ENCODE measurements around the gene ZNF808. TPM values are rescaled to one million over a fixed set of nuclear protein-coding genes. Genes with fewer than 3 reads are reported as not detected.

ZNF808 gene
- total and polyA plus RNA-seq, 9 of the 15 experiments (the other 6 are each of a cell fraction or from before 2014, with no cell fraction given) = 3.1 to 20.1 (median 10.9) TPM

DNA sequence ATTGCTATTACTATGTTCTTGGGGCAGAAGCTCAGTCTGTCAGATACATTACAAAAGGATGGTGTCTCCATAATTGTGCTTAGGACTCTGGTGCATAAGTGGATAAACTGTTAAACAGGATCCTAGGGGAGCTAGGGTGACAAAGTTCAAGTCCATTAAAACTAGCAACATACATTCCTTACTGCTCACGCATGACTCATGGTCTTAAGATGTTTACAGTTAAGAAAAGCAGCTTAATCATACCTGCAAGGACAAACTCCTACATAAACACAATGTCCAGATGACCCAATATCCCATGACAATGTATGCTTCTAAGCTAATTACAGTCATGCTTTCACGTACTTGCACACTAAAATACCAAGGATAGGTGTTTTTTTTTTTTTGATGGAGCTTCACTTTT lies 39.1 kb downstream of the ZNF808 start (continued):
- TF ChIP-seq, protein P1, sequence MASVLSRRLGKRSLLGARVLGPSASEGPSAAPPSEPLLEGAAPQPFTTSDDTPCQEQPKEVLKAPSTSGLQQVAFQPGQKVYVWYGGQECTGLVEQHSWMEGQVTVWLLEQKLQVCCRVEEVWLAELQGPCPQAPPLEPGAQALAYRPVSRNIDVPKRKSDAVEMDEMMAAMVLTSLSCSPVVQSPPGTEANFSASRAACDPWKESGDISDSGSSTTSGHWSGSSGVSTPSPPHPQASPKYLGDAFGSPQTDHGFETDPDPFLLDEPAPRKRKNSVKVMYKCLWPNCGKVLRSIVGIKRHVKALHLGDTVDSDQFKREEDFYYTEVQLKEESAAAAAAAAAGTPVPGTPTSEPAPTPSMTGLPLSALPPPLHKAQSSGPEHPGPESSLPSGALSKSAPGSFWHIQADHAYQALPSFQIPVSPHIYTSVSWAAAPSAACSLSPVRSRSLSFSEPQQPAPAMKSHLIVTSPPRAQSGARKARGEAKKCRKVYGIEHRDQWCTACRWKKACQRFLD (CRISPR knock-in tag; IDR thresholded peaks at IDR 0.05) = no peak
- TF ChIP-seq GATAD2A (IDR thresholded peaks at IDR 0.05) (no peak), CREBBP (IDR thresholded peaks at IDR 0.05; ENCODE audit: low read depth, low read length) (no peak), PHF8 (IDR thresholded peaks at IDR 0.05; ENCODE audit: borderline replicate concordance, low read length) (no peak), EP300 (IDR thresholded peaks at IDR 0.05; ENCODE audit: low read length) (0 out of 2 replicates have a peak, but pooled peaks have one; percentile 30), ZNF717 (CRISPR knock-in tag; IDR thresholded peaks at IDR 0.05) (no peak), KLF1 (tag; IDR thresholded peaks at IDR 0.05) (no peak), POLR3G (IDR thresholded peaks at IDR 0.05; ENCODE audit: extremely low read depth, insufficient read length, insufficient replicate concordance) (no peak), MLX (CRISPR knock-in tag; conservative IDR thresholded peaks at IDR 0.05) (no peak), CEBPG (CRISPR knock-in tag; IDR thresholded peaks at IDR 0.05) (peak; percentile 15; the same call in 1 of the 2 replicates), CEBPG (tag; conservative IDR thresholded peaks at IDR 0.05 in 1 of 2, IDR thresholded peaks at IDR 0.05 in 1 of 2) (peak in 1 of 2 experiments; percentile 57; a peak in 1 of 4 replicates), BRCA1 (IDR thresholded peaks at IDR 0.05) (no peak), BRCA1 (CRISPR knock-in tag; IDR thresholded peaks at IDR 0.05) (no peak), SAP30 (IDR thresholded peaks at IDR 0.05; ENCODE audit: borderline replicate concordance, insufficient read depth, low read depth, low read length, poor library complexity, severe bottlenecking) (no peak), SETDB1 (IDR thresholded peaks at IDR 0.05; ENCODE audit: low read length) (no peak), XRCC3 (IDR thresholded peaks at IDR 0.05) (no peak), ZNF511 (CRISPR knock-in tag; IDR thresholded peaks at IDR 0.05) (no peak), MITF (IDR thresholded peaks at IDR 0.05) (no peak)
- TF ChIP-seq, protein P2, sequence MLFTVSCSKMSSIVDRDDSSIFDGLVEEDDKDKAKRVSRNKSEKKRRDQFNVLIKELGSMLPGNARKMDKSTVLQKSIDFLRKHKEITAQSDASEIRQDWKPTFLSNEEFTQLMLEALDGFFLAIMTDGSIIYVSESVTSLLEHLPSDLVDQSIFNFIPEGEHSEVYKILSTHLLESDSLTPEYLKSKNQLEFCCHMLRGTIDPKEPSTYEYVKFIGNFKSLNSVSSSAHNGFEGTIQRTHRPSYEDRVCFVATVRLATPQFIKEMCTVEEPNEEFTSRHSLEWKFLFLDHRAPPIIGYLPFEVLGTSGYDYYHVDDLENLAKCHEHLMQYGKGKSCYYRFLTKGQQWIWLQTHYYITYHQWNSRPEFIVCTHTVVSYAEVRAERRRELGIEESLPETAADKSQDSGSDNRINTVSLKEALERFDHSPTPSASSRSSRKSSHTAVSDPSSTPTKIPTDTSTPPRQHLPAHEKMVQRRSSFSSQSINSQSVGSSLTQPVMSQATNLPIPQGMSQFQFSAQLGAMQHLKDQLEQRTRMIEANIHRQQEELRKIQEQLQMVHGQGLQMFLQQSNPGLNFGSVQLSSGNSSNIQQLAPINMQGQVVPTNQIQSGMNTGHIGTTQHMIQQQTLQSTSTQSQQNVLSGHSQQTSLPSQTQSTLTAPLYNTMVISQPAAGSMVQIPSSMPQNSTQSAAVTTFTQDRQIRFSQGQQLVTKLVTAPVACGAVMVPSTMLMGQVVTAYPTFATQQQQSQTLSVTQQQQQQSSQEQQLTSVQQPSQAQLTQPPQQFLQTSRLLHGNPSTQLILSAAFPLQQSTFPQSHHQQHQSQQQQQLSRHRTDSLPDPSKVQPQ (CRISPR knock-in tag; IDR thresholded peaks at IDR 0.05; ENCODE audit: borderline replicate concordance) = no peak
- TF ChIP-seq, protein P3, sequence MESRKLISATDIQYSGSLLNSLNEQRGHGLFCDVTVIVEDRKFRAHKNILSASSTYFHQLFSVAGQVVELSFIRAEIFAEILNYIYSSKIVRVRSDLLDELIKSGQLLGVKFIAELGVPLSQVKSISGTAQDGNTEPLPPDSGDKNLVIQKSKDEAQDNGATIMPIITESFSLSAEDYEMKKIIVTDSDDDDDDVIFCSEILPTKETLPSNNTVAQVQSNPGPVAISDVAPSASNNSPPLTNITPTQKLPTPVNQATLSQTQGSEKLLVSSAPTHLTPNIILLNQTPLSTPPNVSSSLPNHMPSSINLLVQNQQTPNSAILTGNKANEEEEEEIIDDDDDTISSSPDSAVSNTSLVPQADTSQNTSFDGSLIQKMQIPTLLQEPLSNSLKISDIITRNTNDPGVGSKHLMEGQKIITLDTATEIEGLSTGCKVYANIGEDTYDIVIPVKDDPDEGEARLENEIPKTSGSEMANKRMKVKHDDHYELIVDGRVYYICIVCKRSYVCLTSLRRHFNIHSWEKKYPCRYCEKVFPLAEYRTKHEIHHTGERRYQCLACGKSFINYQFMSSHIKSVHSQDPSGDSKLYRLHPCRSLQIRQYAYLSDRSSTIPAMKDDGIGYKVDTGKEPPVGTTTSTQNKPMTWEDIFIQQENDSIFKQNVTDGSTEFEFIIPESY (CRISPR knock-in tag; IDR thresholded peaks at IDR 0.05) = no peak
